Measurements from ENCODE around the gene SERTAD4.

DNA sequence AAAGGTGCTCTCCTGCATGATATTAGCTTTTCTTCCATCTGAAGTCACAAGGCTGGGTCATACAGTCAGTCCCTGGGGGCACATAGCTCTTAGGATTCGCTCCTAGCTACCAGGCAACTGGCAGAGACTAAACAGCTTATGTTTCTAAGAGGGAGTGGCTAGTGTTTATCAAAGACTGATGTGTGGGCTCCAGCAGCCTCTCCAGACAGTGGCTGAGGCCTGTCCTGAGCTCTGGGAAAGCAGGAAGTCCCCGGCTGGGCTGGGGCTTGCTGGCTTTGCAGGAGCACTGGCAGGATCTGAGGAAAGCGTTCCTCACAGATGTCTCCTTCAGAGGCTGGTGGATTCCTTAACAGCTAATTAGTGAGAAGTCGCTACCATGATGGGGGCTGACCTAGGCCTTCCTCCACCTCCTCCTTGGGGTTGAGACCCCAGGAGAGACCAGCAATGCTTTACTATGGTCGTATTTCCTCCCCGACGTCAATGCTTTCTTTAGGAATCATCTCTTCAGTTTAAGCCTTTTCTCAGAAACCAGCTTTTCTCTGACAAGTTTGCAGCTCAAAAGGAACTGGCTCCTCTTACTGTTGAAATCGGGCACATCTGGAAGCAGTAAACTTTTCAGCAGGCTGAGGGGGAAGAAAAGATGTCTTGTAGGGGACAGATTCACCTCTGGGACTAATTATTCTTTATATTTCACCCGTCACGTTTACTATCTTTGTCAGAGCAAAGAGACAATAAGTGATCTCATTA is 62.6 kb downstream of the SERTAD4 start:
- TF ChIP-seq EP300 (IDR thresholded peaks at IDR 0.05) (no peak), POLR2A (IDR thresholded peaks at IDR 0.05) (no peak), POLR2AphosphoS5 (IDR thresholded peaks at IDR 0.05) (no peak)
- TF ChIP-seq, protein P1, sequence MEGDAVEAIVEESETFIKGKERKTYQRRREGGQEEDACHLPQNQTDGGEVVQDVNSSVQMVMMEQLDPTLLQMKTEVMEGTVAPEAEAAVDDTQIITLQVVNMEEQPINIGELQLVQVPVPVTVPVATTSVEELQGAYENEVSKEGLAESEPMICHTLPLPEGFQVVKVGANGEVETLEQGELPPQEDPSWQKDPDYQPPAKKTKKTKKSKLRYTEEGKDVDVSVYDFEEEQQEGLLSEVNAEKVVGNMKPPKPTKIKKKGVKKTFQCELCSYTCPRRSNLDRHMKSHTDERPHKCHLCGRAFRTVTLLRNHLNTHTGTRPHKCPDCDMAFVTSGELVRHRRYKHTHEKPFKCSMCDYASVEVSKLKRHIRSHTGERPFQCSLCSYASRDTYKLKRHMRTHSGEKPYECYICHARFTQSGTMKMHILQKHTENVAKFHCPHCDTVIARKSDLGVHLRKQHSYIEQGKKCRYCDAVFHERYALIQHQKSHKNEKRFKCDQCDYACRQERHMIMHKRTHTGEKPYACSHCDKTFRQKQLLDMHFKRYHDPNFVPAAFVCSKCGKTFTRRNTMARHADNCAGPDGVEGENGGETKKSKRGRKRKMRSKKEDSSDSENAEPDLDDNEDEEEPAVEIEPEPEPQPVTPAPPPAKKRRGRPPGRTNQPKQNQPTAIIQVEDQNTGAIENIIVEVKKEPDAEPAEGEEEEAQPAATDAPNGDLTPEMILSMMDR (IDR thresholded peaks at IDR 0.05), result no peak
